ENCODE measurements around the gene GNGT2. TPM values are rescaled to one million over a fixed set of nuclear protein-coding genes. Genes with fewer than 3 reads are reported as not detected.

GNGT2 gene
- total RNA-seq, 1 experiment from 2014 or later = 0.40 TPM

GRCh38 chr17:49213847-49214246 lies 3.5 kb upstream of the GNGT2 start:
- DNase-seq = no peak
- H3K27ac ChIP-seq (ENCODE audit: low read length) = no peak overlapping the region
- H3K36me3 ChIP-seq (ENCODE audit: low read depth, low read length) = no peaks in the 10 kb centered on the region
- BruUV-seq (replicated peaks) = no TSS peak
- H3K9ac ChIP-seq (ENCODE audit: low read length) = no peak overlapping the region
- no peaks in the 10 kb centered on the region for H3F3A ChIP-seq (ENCODE audit: low read length, unreplicated experiment)
- TF ChIP-seq EZH2phosphoT487 (IDR thresholded peaks at IDR 0.05; ENCODE audit: borderline replicate concordance, low read length) (no peak), CTCF (conservative IDR thresholded peaks at IDR 0.05; ENCODE audit: low read depth, low read length) (no peak), EZH2 (IDR thresholded peaks at IDR 0.05; ENCODE audit: low read length, unreplicated experiment) (no peak)
- H3K79me2 ChIP-seq (ENCODE audit: low read length) = no peaks in the 10 kb centered on the region
- intact Hi-C loops (cut with micrococcal nuclease) = no loop called here
- ATAC-seq = no peak
- H3K9me3 ChIP-seq (ENCODE audit: low read length) = no peaks in the 10 kb centered on the region
- H3K27me3 ChIP-seq (ENCODE audit: low read length) = no peaks in the 10 kb centered on the region
- ChIA-PET CTCF (no interaction called here), POLR2A (ENCODE audit: unreplicated experiment) (no interaction called here)
- H3K4me3 ChIP-seq (ENCODE audit: low read length) = no peak overlapping the region
- no peak overlapping the region for H3K4me2 ChIP-seq (ENCODE audit: low read length)
- no peaks in the 10 kb centered on the region for H4K20me1 ChIP-seq (ENCODE audit: low read length)
- H2AFZ ChIP-seq (ENCODE audit: low read length) = no peak overlapping the region
- no peaks in the 10 kb centered on the region for H3K9me2 ChIP-seq (replicated peaks; ENCODE audit: low read length)
- H3K4me1 ChIP-seq (ENCODE audit: insufficient read depth, low read length) = no peaks in the 10 kb centered on the region

- Histone ChIP-seq H3F3A (ENCODE audit: low read length, unreplicated experiment) (no peaks in the 10 kb centered on the region), H3K27me3 (ENCODE audit: low read length) (no peaks in the 10 kb centered on the region), H3K4me3 (ENCODE audit: low read length) (no peak overlapping the region), H3K4me2 (ENCODE audit: low read length) (no peak overlapping the region), H2AFZ (ENCODE audit: low read length) (no peak overlapping the region), H3K9me3 (ENCODE audit: low read length) (no peaks in the 10 kb centered on the region), H3K79me2 (ENCODE audit: low read length) (no peaks in the 10 kb centered on the region), H3K36me3 (ENCODE audit: low read depth, low read length) (no peaks in the 10 kb centered on the region), H3K9me2 (replicated peaks; ENCODE audit: low read length) (no peaks in the 10 kb centered on the region), H4K20me1 (ENCODE audit: low read length) (no peaks in the 10 kb centered on the region), H3K9ac (ENCODE audit: low read length) (no peak overlapping the region), H3K27ac (ENCODE audit: low read length) (no peak overlapping the region), H3K4me1 (ENCODE audit: insufficient read depth, low read length) (no peaks in the 10 kb centered on the region)
- ATAC-seq (no peak), DNase-seq (no peak)
- no TSS peak for BruUV-seq (replicated peaks)
- ChIA-PET POLR2A (ENCODE audit: unreplicated experiment) (no interaction called here), CTCF (no interaction called here)
- TF ChIP-seq EZH2 (IDR thresholded peaks at IDR 0.05; ENCODE audit: low read length, unreplicated experiment) (no peak), EZH2phosphoT487 (IDR thresholded peaks at IDR 0.05; ENCODE audit: borderline replicate concordance, low read length) (no peak), CTCF (conservative IDR thresholded peaks at IDR 0.05; ENCODE audit: low read depth, low read length) (no peak)
- intact Hi-C loops (cut with micrococcal nuclease) = no loop called here
Observed at GRCh38 chr17:49213399-49213798, 3.0 kb upstream of the GNGT2 start.

GRCh38 chr17:49209061-49209571 lies 1.3 kb downstream of the GNGT2 start:
- DNase-seq (no peak), ATAC-seq (no peak)
- no peak overlapping the region for H3K9ac ChIP-seq (ENCODE audit: low read length)
- H3K27ac ChIP-seq (ENCODE audit: low read length) = no peak overlapping the region
- no peaks in the 10 kb centered on the region for H3K9me2 ChIP-seq (replicated peaks; ENCODE audit: low read length)
- POLR2A ChIA-PET (ENCODE audit: unreplicated experiment) = no interaction called here
- intact Hi-C loops (cut with micrococcal nuclease) = no loop called here
- BruUV-seq (replicated peaks) = no TSS peak
- H4K20me1 ChIP-seq (ENCODE audit: low read length) = no peaks in the 10 kb centered on the region
- H3K9me3 ChIP-seq (ENCODE audit: low read length) = no peaks in the 10 kb centered on the region
- H3K27me3 ChIP-seq (ENCODE audit: low read length) = peaks cover 23% of the 10 kb centered on the region; the same call in 1 of the 2 replicates
- CTCF ChIA-PET = no interaction called here
- no peak overlapping the region for H3K4me3 ChIP-seq (ENCODE audit: low read length)
- no peaks in the 10 kb centered on the region for H3K79me2 ChIP-seq (ENCODE audit: low read length)
- H3F3A ChIP-seq (ENCODE audit: low read length, unreplicated experiment) = no peaks in the 10 kb centered on the region
- no peak overlapping the region for H2AFZ ChIP-seq (ENCODE audit: low read length)
- TF ChIP-seq EZH2 (IDR thresholded peaks at IDR 0.05; ENCODE audit: low read length, unreplicated experiment) = no peak
- H3K36me3 ChIP-seq (ENCODE audit: low read depth, low read length) = no peaks in the 10 kb centered on the region
- H3K4me1 ChIP-seq (ENCODE audit: insufficient read depth, low read length) = no peaks in the 10 kb centered on the region
- H3K4me2 ChIP-seq (ENCODE audit: low read length) = no peak overlapping the region

Measured in PC-3 (cell line).